Stomach (tissue), 9 donors: ENCODE results near the gene COBL. TPM values are rescaled to one million over a fixed set of nuclear protein-coding genes. Genes with fewer than 3 reads are reported as not detected.
"Not testable (repeated sequence)": the region's sequence is repeated elsewhere in the genome, so short reads cannot be mapped to it uniquely, and the experiment has no call there.

Source experiments
- DNase-seq, 2 donors: peaks; one replicate each; pipeline versions ENCODE4 v3.0.0 to v3.0.0-alpha.2; 2013 to 2019
- H3K27ac ChIP-seq, 5 donors: fragments of 200-600 bp in 4 of 5; sonication (generic) in 4 of 5; one replicate each; pipeline ENCODE4 v1.5.1; 2013 to 2019; ENCODE audit warnings: mild to moderate bottlenecking in 1 of 5, moderate library complexity in 1 of 5
- H3K27me3 ChIP-seq, 3 donors: fragments of 200-600 bp; sonication (generic); one replicate each; pipeline ENCODE4 v1.5.1; 2017 to 2019; ENCODE audit warnings: mixed run types in 1 of 3
- H3K36me3 ChIP-seq, 4 donors: fragments of 200-600 bp; sonication (generic); 1 replicate in 3 of 4; 2 replicates in 1 of 4; pipeline ENCODE4 v1.5.1; 2016 to 2019
- H3K4me1 ChIP-seq, 4 donors: fragments of 200-600 bp; sonication (generic); one replicate each; pipeline ENCODE4 v1.5.1; 2016 to 2019
- H3K4me3 ChIP-seq, 4 donors: fragments of 200-600 bp; sonication (generic) in 3 of 4; one replicate each; pipeline ENCODE4 v1.5.1; 2016 to 2019; ENCODE audit warnings: mild to moderate bottlenecking in 1 of 4
- H3K9me3 ChIP-seq, 4 donors: fragments of 200-600 bp; sonication (generic); one replicate each; pipeline ENCODE4 v1.5.1; 2016 to 2019
- EP300 ChIP-seq: sonication (generic); formaldehyde crosslinking; IDR thresholded peaks from one replicate; pipeline ENCODE4 v1.6.1; 2017; ENCODE audit warnings: antibody characterized with exemption
- POLR2A ChIP-seq, 4 donors: fragments of 450-650 bp; IDR thresholded peaks; one replicate each; pipeline ENCODE4 v1.6.1; 2016; ENCODE audit warnings: antibody characterized with exemption in 4 of 4, control low read depth in 2 of 4, mild to moderate bottlenecking in 1 of 4, moderate library complexity in 1 of 4
- POLR2AphosphoS5 ChIP-seq, 3 donors: sonication (generic); formaldehyde crosslinking; IDR thresholded peaks; one replicate each; pipeline ENCODE4 v1.6.1; 2016; ENCODE audit warnings: antibody characterized with exemption in 3 of 3
- WGBS, 5 donors: extraction: QIAGEN DNeasy Blood & Tissue Kit in 3 of 5; methylation state at CpG; one replicate each; pipeline versions ENCODE4 v1.1.5 to v1.1.7; 2013 to 2018; 5-methylcytosine and 5-hydroxymethylcytosine counted together
- intact Hi-C: fragments of 100-400 bp; cut with DNase I; formaldehyde crosslinking; loops from one replicate; pipeline ENCODE4 v1.15.1; 2023; ENCODE audit warnings: low total_unique reads
- polyA plus RNA-seq, 3 donors: library from polyadenylated mRNA; stranded (reverse); fragments of 200-250 nt; gene quantifications; one replicate each; pipeline ENCODE4 v1.2.3, GENCODE V29; 2013
- total RNA-seq, 5 donors: library from RNA; depleted of rRNA; stranded (reverse); fragments of >200 nt; gene quantifications; one replicate each; pipeline versions ENCODE4 v1.1.0 to v1.2.3, GENCODE V29; 2014 to 2016
- TF ChIP-seq, protein P1 (sequence below), 7 experiments: fragments of 450-650 bp in 4 of 7; fragments of 200-600 bp in 3 of 7; sonication (generic) in 3 of 7; IDR thresholded peaks; one replicate each; pipeline ENCODE4 v1.5.1; 2016 to 2019; ENCODE audit warnings: antibody characterized with exemption in 7 of 7, control low read depth in 2 of 7, mild to moderate bottlenecking in 1 of 7
- donor health status: healthy with polysubstance abuse.
- donor health status: Bipolar disorder and iron deficiency.
- donor health status: healthy.

The COBL gene
- total and polyA plus RNA-seq, 8 donors: 4.9 to 79.9 (median 16.0) TPM

DNA sequence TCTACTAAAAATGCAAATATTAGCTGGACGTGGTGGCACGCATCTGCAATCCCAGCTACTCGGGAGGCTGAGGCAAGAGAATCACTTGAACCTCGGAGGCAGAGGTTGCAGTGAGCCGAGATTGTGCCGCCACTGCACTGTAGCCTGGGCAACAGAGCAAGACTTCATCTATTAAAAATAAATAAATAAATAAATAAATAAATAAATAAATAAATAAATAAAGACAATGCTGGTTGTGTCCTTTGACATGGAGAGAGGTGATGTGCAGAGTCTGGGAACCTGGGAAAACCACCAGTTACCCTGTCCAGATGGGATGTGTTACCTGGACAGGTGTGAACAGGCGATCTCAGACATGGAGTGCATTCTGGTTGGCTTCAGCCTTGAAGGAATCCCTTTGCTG lies 102.5 kb downstream of the COBL start:
- Histone ChIP-seq H3K4me3 (no peak overlapping the region), H3K27ac (no peak overlapping the region), H3K36me3 (peaks cover 0 to under 1% (median under 1%) of the 10 kb centered on the region in 4 donors), H3K27me3 (no peaks in the 10 kb centered on the region), H3K4me1 (peaks cover 0 to 7% (median 0%) of the 10 kb centered on the region in 4 donors), H3K9me3 (no peaks in the 10 kb centered on the region)
- TF ChIP-seq POLR2AphosphoS5 (IDR thresholded peaks at IDR 0.05): no peak
- TF ChIP-seq, protein P1, sequence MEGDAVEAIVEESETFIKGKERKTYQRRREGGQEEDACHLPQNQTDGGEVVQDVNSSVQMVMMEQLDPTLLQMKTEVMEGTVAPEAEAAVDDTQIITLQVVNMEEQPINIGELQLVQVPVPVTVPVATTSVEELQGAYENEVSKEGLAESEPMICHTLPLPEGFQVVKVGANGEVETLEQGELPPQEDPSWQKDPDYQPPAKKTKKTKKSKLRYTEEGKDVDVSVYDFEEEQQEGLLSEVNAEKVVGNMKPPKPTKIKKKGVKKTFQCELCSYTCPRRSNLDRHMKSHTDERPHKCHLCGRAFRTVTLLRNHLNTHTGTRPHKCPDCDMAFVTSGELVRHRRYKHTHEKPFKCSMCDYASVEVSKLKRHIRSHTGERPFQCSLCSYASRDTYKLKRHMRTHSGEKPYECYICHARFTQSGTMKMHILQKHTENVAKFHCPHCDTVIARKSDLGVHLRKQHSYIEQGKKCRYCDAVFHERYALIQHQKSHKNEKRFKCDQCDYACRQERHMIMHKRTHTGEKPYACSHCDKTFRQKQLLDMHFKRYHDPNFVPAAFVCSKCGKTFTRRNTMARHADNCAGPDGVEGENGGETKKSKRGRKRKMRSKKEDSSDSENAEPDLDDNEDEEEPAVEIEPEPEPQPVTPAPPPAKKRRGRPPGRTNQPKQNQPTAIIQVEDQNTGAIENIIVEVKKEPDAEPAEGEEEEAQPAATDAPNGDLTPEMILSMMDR (IDR thresholded peaks at IDR 0.05): no peak
- TF ChIP-seq EP300: no peak
- TF ChIP-seq POLR2A (IDR thresholded peaks at IDR 0.05): no peak
- no peak for DNase-seq
- WGBS, 5 donors: 91 to 98% (median 97%) methylated on average over 7 of the region's 7 CpGs
- intact Hi-C loops: no loop called here

DNA sequence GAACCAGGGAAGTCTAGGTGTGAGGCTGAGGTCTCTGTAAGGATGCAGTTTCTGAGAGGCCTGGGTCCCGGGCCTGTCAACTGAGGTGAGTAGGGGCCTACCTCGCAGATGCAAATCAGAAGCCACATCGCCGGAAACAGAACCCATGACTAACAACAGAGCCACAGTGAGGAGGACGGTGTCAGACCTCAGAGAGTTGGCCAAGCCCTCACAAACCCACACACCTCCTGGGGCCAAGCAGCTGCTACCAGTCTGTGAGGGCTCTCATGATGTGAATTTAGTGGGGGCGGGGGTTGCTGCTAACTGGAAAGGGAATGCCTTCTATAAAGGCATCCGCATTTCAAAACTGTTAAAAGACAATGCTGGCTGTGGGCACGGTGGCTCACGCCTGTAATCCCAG lies 103.0 kb downstream of the COBL start:
- no peak overlapping the region for H3K27ac ChIP-seq
- no peaks in the 10 kb centered on the region for H3K9me3 ChIP-seq
- H3K4me1 ChIP-seq: peaks cover 0 to 7% (median 0%) of the 10 kb centered on the region in 4 donors
- no peaks in the 10 kb centered on the region for H3K36me3 ChIP-seq
- 85 to 96% (median 92%) methylated on average over 9 of the region's 9 CpGs for WGBS, 5 donors
- intact Hi-C loops: no loop called here
- no peak for DNase-seq
- no peak overlapping the region for H3K4me3 ChIP-seq
- no peaks in the 10 kb centered on the region for H3K27me3 ChIP-seq
- TF ChIP-seq POLR2AphosphoS5 (IDR thresholded peaks at IDR 0.05): no peak
- TF ChIP-seq, protein P1 (IDR thresholded peaks at IDR 0.05): no peak
- TF ChIP-seq POLR2A (IDR thresholded peaks at IDR 0.05): no peak
- no peak for TF ChIP-seq EP300

DNA sequence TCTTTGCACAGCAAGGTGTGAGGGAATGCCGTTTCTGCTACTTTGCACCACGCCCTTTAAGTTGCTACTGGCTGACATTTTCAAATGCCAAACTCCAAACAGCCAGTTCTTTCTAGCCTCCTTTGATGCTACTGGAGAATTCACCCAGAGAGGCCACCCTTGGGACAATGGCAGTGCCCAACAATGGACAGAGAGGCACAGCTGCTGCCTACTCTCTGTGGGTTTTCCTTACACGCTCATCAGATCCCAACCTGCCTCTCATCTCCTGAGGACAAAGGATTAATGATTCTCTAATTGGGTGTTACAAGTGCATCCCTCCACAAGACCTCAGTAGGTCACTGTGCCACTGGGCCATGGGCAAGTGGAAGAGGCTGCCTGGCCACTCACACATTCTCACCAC lies 105.8 kb downstream of the COBL start:
- TF ChIP-seq POLR2A (IDR thresholded peaks at IDR 0.05) (no peak), POLR2AphosphoS5 (IDR thresholded peaks at IDR 0.05) (no peak), EP300 (no peak)
- TF ChIP-seq, protein P1 (IDR thresholded peaks at IDR 0.05): no peak
- peaks cover 0 to 7% (median 0%) of the 10 kb centered on the region in 4 donors for H3K4me1 ChIP-seq
- 72 to 86% (median 79%) methylated on average over 3 of the region's 3 CpGs for WGBS, 5 donors
- H3K27me3 ChIP-seq: no peaks in the 10 kb centered on the region
- intact Hi-C loops: no loop called here
- no peak overlapping the region for H3K27ac ChIP-seq
- no peaks in the 10 kb centered on the region for H3K36me3 ChIP-seq
- no peak overlapping the region for H3K4me3 ChIP-seq
- H3K9me3 ChIP-seq: no peaks in the 10 kb centered on the region
- no peak for DNase-seq

DNA sequence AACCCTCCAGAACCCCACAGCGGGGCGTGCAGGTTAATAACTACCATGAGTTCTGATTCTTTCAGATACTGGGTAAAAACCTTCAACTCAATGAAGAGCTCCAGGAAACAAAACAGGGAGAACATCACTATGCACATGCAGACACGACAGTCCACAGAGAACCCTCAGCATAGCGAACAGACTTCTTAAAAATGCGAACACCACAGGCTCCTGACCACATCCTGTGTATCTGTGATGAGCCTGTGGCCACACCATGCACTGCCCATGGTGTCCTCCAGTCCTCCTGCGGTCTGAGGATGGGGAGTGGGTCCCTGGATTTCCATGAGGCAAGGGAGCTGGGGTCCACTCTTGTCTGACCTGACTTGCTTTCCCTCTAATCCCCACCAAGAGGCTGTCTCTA lies 107.2 kb downstream of the COBL start:
- Histone ChIP-seq H3K36me3 (no peaks in the 10 kb centered on the region), H3K4me3 (no peak overlapping the region), H3K9me3 (peaks cover 0 to 2% (median 0%) of the 10 kb centered on the region in 4 donors), H3K4me1 (peaks cover 0 to 7% (median 0%) of the 10 kb centered on the region in 4 donors), H3K27ac (no peak overlapping the region), H3K27me3 (no peaks in the 10 kb centered on the region)
- intact Hi-C loops: no loop called here
- TF ChIP-seq POLR2A (IDR thresholded peaks at IDR 0.05) (no peak), POLR2AphosphoS5 (IDR thresholded peaks at IDR 0.05) (no peak), EP300 (no peak)
- TF ChIP-seq, protein P1 (IDR thresholded peaks at IDR 0.05): no peak
- DNase-seq: no peak
- WGBS, 5 donors: 79 to 97% (median 88%) methylated on average over 6 of the region's 6 CpGs

DNA sequence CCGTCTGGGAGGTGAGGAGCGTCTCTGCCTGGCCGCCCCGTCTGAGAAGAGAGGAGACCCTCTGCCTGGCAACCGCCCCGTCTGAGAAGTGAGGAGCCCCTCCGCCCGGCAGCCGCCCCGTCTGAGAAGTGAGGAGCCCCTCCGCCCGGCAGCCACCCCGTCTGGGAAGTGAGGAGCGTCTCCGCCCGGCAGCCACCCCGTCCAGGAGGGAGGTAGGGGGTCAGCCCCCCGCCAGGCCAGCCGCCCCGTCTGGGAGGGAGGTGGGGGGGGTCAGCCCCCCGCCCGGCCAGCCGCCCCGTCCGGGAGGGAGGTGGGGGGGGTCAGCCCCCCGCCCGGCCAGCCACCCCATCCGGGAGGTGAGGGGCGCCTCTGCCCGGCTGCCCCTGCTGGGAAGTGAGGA lies 108.5 kb downstream of the COBL start:
- H3K27me3 ChIP-seq, H3K4me1 ChIP-seq, H3K27ac ChIP-seq, DNase-seq, H3K4me3 ChIP-seq, H3K9me3 ChIP-seq, intact Hi-C loops, H3K36me3 ChIP-seq: not testable (repeated sequence)
- 92 to 100% (median 93%) methylated on average over 3 to 22 of the region's 30 CpGs; no CpG with 5 or more reads in 1 of the 5 donors for WGBS, 5 donors
